H9 (cell line): ENCODE results near the gene NXPH1. TPM values are rescaled to one million over a fixed set of nuclear protein-coding genes. Genes with fewer than 3 reads are reported as not detected.

Experiments used
- DNase-seq: peaks from one replicate; pipeline ENCODE4 v3.0.0-alpha.2; 2017
- H2AFZ ChIP-seq: one replicate; pipeline ENCODE4 v1.6.1; 2013; ENCODE audit warnings: mild to moderate bottlenecking, low read length, control low read depth, moderate library complexity
- H2AK5ac ChIP-seq: 2 replicates; pipeline ENCODE4 v1.6.1; 2013; ENCODE audit warnings: low read length, control low read depth, mixed read lengths; ENCODE audit not compliant: insufficient read length
- H2BK120ac ChIP-seq: one replicate; pipeline ENCODE4 v1.6.1; 2013; ENCODE audit warnings: low read depth, mild to moderate bottlenecking, low read length, control low read depth, inconsistent platforms; ENCODE audit not compliant: poor library complexity, severe bottlenecking
- H2BK12ac ChIP-seq: 2 replicates; pipeline ENCODE4 v1.6.1; 2013; ENCODE audit warnings: low read length, control low read depth, mixed read lengths, low read depth; ENCODE audit not compliant: insufficient read length
- H2BK15ac ChIP-seq: 2 replicates; pipeline ENCODE4 v1.6.1; 2013; ENCODE audit warnings: low read depth, low read length, control low read depth
- H2BK20ac ChIP-seq: one replicate; pipeline ENCODE4 v1.6.1; 2013; ENCODE audit warnings: low read depth, mild to moderate bottlenecking, low read length, control low read depth, inconsistent platforms; ENCODE audit not compliant: poor library complexity, severe bottlenecking
- H2BK5ac ChIP-seq: 2 replicates; pipeline ENCODE4 v1.6.1; 2013; ENCODE audit warnings: low read length, control low read depth, mixed read lengths; ENCODE audit not compliant: insufficient read length
- H3K14ac ChIP-seq: 2 replicates; pipeline ENCODE4 v1.6.1; 2013; ENCODE audit warnings: low read length, control low read depth; ENCODE audit not compliant: insufficient read depth
- H3K18ac ChIP-seq: 2 replicates; pipeline ENCODE4 v1.6.1; 2013; ENCODE audit warnings: low read depth, mild to moderate bottlenecking, mixed read lengths, low read length, control low read depth; ENCODE audit not compliant: insufficient read length
- H3K23ac ChIP-seq: 2 replicates; pipeline ENCODE4 v1.6.1; 2013; ENCODE audit warnings: low read length, control low read depth, mixed read lengths, low read depth; ENCODE audit not compliant: insufficient read length
- H3K23me2 ChIP-seq: 2 replicates; pipeline ENCODE4 v1.6.1; 2013; ENCODE audit warnings: low read depth, mild to moderate bottlenecking, mixed read lengths, low read length, control low read depth; ENCODE audit not compliant: insufficient read length, poor library complexity, severe bottlenecking
- H3K27ac ChIP-seq: 2 replicates; pipeline ENCODE4 v1.5.1; 2013; ENCODE audit warnings: low read length, control low read depth, mixed read lengths, low read depth; ENCODE audit not compliant: insufficient read length
- H3K27me3 ChIP-seq: 2 replicates; pipeline ENCODE4 v1.6.1; 2013; ENCODE audit warnings: low read length, control low read depth, inconsistent platforms; ENCODE audit not compliant: insufficient read depth
- H3K4ac ChIP-seq: 2 replicates; pipeline ENCODE4 v1.6.1; 2013; ENCODE audit warnings: low read depth, mild to moderate bottlenecking, control low read depth, inconsistent platforms, low read length, moderate library complexity
- H3K4me1 ChIP-seq: 2 replicates; pipeline ENCODE4 v1.6.1; 2013; ENCODE audit warnings: low read length, control low read depth, inconsistent platforms; ENCODE audit not compliant: insufficient read depth
- H3K4me2 ChIP-seq: 2 replicates; pipeline ENCODE4 v1.6.1; 2013; ENCODE audit warnings: low read length, control low read depth, mixed read lengths; ENCODE audit not compliant: insufficient read length, insufficient read depth
- H3K56ac ChIP-seq: 2 replicates; pipeline ENCODE4 v1.6.1; 2013; ENCODE audit warnings: low read depth, mild to moderate bottlenecking, mixed read lengths, low read length, control low read depth; ENCODE audit not compliant: insufficient read length
- H3K79me1 ChIP-seq: 2 replicates; pipeline ENCODE4 v1.6.1; 2013; ENCODE audit warnings: low read depth, mild to moderate bottlenecking, moderate library complexity, low read length, control low read depth, inconsistent platforms; ENCODE audit not compliant: insufficient read depth, poor library complexity, severe bottlenecking
- H3K79me2 ChIP-seq: 2 replicates; pipeline ENCODE4 v1.6.1; 2013; ENCODE audit warnings: low read length, control low read depth, inconsistent platforms; ENCODE audit not compliant: insufficient read depth
- H3K9ac ChIP-seq: 2 replicates; pipeline ENCODE4 v1.6.1; 2013; ENCODE audit warnings: low read length, control low read depth, mixed read lengths; ENCODE audit not compliant: insufficient read length; ENCODE audit errors: extremely low read depth
- H3K9me3 ChIP-seq: one replicate; pipeline ENCODE4 v1.6.1; 2013; ENCODE audit warnings: low read depth, low read length, inconsistent platforms; ENCODE audit not compliant: control insufficient read depth
- H3T11ph ChIP-seq: one replicate; pipeline ENCODE4 v1.6.1; 2013; ENCODE audit warnings: mild to moderate bottlenecking, low read length, control low read depth, inconsistent platforms
- H4K20me1 ChIP-seq: one replicate; pipeline ENCODE4 v1.6.1; 2013; ENCODE audit not compliant: control insufficient read depth, insufficient read length, insufficient read depth
- H4K5ac ChIP-seq: 2 replicates; pipeline ENCODE4 v1.6.1; 2013; ENCODE audit warnings: low read depth, mild to moderate bottlenecking, mixed read lengths, low read length, control low read depth; ENCODE audit not compliant: insufficient read length
- H4K8ac ChIP-seq: replicated peaks from 2 replicates; pipeline ENCODE4 v1.6.1; 2013; ENCODE audit warnings: low read length, control low read depth, mixed read lengths, low read depth; ENCODE audit not compliant: insufficient read length
- H4K91ac ChIP-seq: 2 replicates; pipeline ENCODE4 v1.6.1; 2013; ENCODE audit warnings: low read depth, mild to moderate bottlenecking, moderate library complexity, mixed read lengths, low read length, control low read depth; ENCODE audit not compliant: insufficient read length
- H3K27ac Mint-ChIP-seq, 3 experiments: 2 replicates in 2 of 3; 3 replicates in 1 of 3; pipeline ENCODE4 v1.8.0; 2020 to 2021; ENCODE audit warnings: mixed read lengths in 3 of 3, mild to moderate bottlenecking in 1 of 3, moderate library complexity in 1 of 3
- H3K27me3 Mint-ChIP-seq: 2 replicates; pipeline ENCODE4 v1.8.0; 2021; ENCODE audit warnings: low read depth, mild to moderate bottlenecking, moderate library complexity, mixed read lengths
- H3K36me3 Mint-ChIP-seq, 3 experiments: 2 replicates in 2 of 3; 3 replicates in 1 of 3; pipeline ENCODE4 v1.8.0; 2020 to 2021; ENCODE audit warnings: low read depth in 3 of 3, mixed read lengths in 3 of 3; ENCODE audit not compliant: insufficient read depth in 1 of 3
- H3K4me1 Mint-ChIP-seq, 2 experiments: 2 replicates each; pipeline ENCODE4 v1.8.0; 2020; ENCODE audit warnings: mixed read lengths in 2 of 2
- H3K4me3 Mint-ChIP-seq, 2 experiments: 2 replicates in 1 of 2; 3 replicates in 1 of 2; pipeline ENCODE4 v1.8.0; 2020 to 2021; ENCODE audit warnings: mild to moderate bottlenecking in 2 of 2, mixed read lengths in 2 of 2, moderate library complexity in 1 of 2
- H3K9me3 Mint-ChIP-seq, 2 experiments: 2 replicates in 1 of 2; 3 replicates in 1 of 2; pipeline ENCODE4 v1.8.0; 2020; ENCODE audit warnings: mild to moderate bottlenecking in 2 of 2, mixed read lengths in 2 of 2, moderate library complexity in 1 of 2
- WGBS: extraction: QIAGEN DNeasy Blood & Tissue Kit; methylation state at CpG from one replicate; pipeline ENCODE4 v1.1.7; 2013; ENCODE audit warnings: missing lambda C conversion rate, low lambda C conversion rate, mixed read lengths; ENCODE audit not compliant: insufficient read length; ENCODE audit errors: extremely low coverage; 5-methylcytosine and 5-hydroxymethylcytosine counted together
- total RNA-seq: library from RNA; stranded (reverse); gene quantifications from 2 replicates; pipeline ENCODE4 v1.2.1, GENCODE V29; 2021
- TF ChIP-seq, protein P1 (sequence below): fragments of 200-600 bp; sonication (generic); conservative IDR thresholded peaks from 3 replicates; pipeline ENCODE4 v1.8.0; 2021; ENCODE audit warnings: antibody characterized with exemption, mild to moderate bottlenecking

Gene NXPH1
- total RNA-seq, 1 experiment from 2014 or later, result 0.15 TPM

DNA sequence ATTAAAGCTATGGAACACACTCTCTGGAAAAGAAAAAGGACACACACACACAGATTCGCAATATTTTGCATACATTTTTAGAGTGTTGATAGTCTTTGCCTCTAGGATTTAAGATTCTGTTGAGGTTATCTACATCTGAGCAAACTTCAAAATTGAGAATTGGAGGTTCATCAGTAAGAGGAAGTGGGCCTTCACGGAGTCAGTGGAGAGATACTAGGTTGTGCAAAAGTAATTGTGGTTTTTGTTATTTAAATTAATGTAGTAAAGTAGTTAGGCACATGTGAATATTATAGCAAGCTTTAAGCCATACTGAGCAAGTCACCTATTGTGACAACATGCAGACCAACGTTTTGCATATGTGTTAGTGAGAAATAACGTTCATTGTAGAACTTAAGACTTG lies 19.8 kb upstream of the NXPH1 start:
- H3T11ph ChIP-seq, result no peak overlapping the region
- WGBS, result no CpG with 5 or more reads among the region's 4 CpGs
- no peak overlapping the region for H3K14ac ChIP-seq
- no peak overlapping the region for H2BK12ac ChIP-seq
- H3K27ac ChIP-seq, result no peak overlapping the region
- H2BK20ac ChIP-seq, result no peak overlapping the region
- no peak overlapping the region for H3K23ac ChIP-seq
- TF ChIP-seq, protein P1, sequence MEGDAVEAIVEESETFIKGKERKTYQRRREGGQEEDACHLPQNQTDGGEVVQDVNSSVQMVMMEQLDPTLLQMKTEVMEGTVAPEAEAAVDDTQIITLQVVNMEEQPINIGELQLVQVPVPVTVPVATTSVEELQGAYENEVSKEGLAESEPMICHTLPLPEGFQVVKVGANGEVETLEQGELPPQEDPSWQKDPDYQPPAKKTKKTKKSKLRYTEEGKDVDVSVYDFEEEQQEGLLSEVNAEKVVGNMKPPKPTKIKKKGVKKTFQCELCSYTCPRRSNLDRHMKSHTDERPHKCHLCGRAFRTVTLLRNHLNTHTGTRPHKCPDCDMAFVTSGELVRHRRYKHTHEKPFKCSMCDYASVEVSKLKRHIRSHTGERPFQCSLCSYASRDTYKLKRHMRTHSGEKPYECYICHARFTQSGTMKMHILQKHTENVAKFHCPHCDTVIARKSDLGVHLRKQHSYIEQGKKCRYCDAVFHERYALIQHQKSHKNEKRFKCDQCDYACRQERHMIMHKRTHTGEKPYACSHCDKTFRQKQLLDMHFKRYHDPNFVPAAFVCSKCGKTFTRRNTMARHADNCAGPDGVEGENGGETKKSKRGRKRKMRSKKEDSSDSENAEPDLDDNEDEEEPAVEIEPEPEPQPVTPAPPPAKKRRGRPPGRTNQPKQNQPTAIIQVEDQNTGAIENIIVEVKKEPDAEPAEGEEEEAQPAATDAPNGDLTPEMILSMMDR, result no peak
- no peaks in the 10 kb centered on the region for H3K27me3 ChIP-seq
- H2BK15ac ChIP-seq, result no peak overlapping the region
- H4K91ac ChIP-seq, result no peak overlapping the region
- H3K4me3 Mint-ChIP-seq, result no peak overlapping the region
- H2BK5ac ChIP-seq, result no peak overlapping the region
- no peak overlapping the region for H3K4me2 ChIP-seq
- H4K8ac ChIP-seq, result no peak overlapping the region
- H2AK5ac ChIP-seq, result no peak overlapping the region
- H3K27ac Mint-ChIP-seq, result no peak overlapping the region
- no peaks in the 10 kb centered on the region for H3K23me2 ChIP-seq
- no peaks in the 10 kb centered on the region for H3K79me1 ChIP-seq
- H2BK120ac ChIP-seq, result no peak overlapping the region
- no peak for DNase-seq
- no peak overlapping the region for H2AFZ ChIP-seq
- H3K9me3 Mint-ChIP-seq, result peaks cover 0 to 4% of the 10 kb centered on the region in 2 experiments; a peak in 2 of 5 replicates
- no peak overlapping the region for H3K18ac ChIP-seq
- no peaks in the 10 kb centered on the region for H4K20me1 ChIP-seq
- peaks cover 0 to 4% (median 2%) of the 10 kb centered on the region in 3 experiments; a peak in 2 of 7 replicates for H3K36me3 Mint-ChIP-seq
- no peaks in the 10 kb centered on the region for H3K79me2 ChIP-seq
- H3K9ac ChIP-seq, result no peak overlapping the region
- no peaks in the 10 kb centered on the region for H3K27me3 Mint-ChIP-seq
- H3K4me1 Mint-ChIP-seq, result peaks cover 2 to 11% of the 10 kb centered on the region in 2 experiments; a peak in 3 of 4 replicates
- no peak overlapping the region for H4K5ac ChIP-seq
- H3K9me3 ChIP-seq, result no peaks in the 10 kb centered on the region
- no peak overlapping the region for H3K4ac ChIP-seq
- H3K56ac ChIP-seq, result no peak overlapping the region
- no peaks in the 10 kb centered on the region; the same call in 1 of the 2 replicates for H3K4me1 ChIP-seq
